HepG2 (cell line): Measurements from ENCODE around the gene TECTB. TPM values are rescaled to one million over a fixed set of nuclear protein-coding genes. Genes with fewer than 3 reads are reported as not detected.

ENCODE experiments used
- ATAC-seq: fragments of 200-7000 bp; cut with Tn5 transposase; 3 replicates; pipeline ENCODE4 v1.9.1; 2020; ENCODE audit warnings: mild to moderate bottlenecking, moderate library complexity
- BruUV-seq: library from RNA; stranded (reverse); fragments of 400-500 nt; replicated peaks from 2 replicates; lab custom pipeline; 2021; lab: Mats Ljungman, UMichigan
- CTCF ChIA-PET: fragments of 300-600 bp; formaldehyde crosslinking; extraction: SDS; loops from one replicate; lab custom pipeline; 2021; ENCODE audit warnings: low total read pairs, inconsistent platforms, low intra/inter-chr PET ratio; lab: Yijun Ruan, JAX
- POLR2A ChIA-PET: fragments of 350-600 bp; sonication (Branson Sonifier 250); formaldehyde crosslinking; loops from one replicate; lab custom pipeline; 2020; ENCODE audit warnings: antibody characterized with exemption, inconsistent platforms; lab: Yijun Ruan, JAX
- DNase-seq: peaks from one replicate; pipeline ENCODE4 v3.0.0-alpha.2; 2015; ENCODE audit warnings: low spot score
- FAIRE-seq: peaks from 3 replicates; lab custom pipeline; 2011; peaks lifted over from hg19 to GRCh38; lab: Jason Lieb, UNC
- H2AFZ ChIP-seq: one replicate; pipeline ENCODE4 v1.6.1; 2011; ENCODE audit warnings: low read length, inconsistent platforms
- H3K27ac ChIP-seq: fragments of 300-600 bp; 3 replicates; pipeline ENCODE4 v1.8.0; 2011; ENCODE audit warnings: mixed run types, mild to moderate bottlenecking, mixed read lengths, low read length, inconsistent platforms; ENCODE audit not compliant: insufficient read depth; ENCODE audit errors: extremely low read length
- H3K27me3 ChIP-seq, 2 experiments: fragments of 200-600 bp in 1 of 2; 2 replicates in 1 of 2; 3 replicates in 1 of 2; pipeline versions ENCODE4 v1.6.0 to v1.8.0; 2011; ENCODE audit warnings: low read length in 2 of 2, mild to moderate bottlenecking in 2 of 2, moderate library complexity in 2 of 2, inconsistent platforms in 1 of 2; ENCODE audit not compliant: insufficient read depth in 2 of 2, control insufficient read depth in 1 of 2
- H3K36me3 ChIP-seq, 2 experiments: fragments of 200-600 bp in 1 of 2; replicated peaks in 1 of 2; 2 replicates in 1 of 2; 3 replicates in 1 of 2; pipeline versions ENCODE4 v1.5.1 to v1.8.0; 2011; ENCODE audit warnings: low read length in 2 of 2, inconsistent platforms in 1 of 2; ENCODE audit not compliant: insufficient read depth in 2 of 2, control insufficient read depth in 1 of 2
- H3K4me1 ChIP-seq: 2 replicates; pipeline ENCODE4 v1.5.1; 2012; ENCODE audit warnings: low read length, inconsistent platforms; ENCODE audit not compliant: insufficient read depth
- H3K4me2 ChIP-seq: 2 replicates; pipeline ENCODE4 v1.6.0; 2011; ENCODE audit warnings: low read depth, low read length, inconsistent platforms
- H3K4me3 ChIP-seq, 3 experiments: fragments of 200-600 bp in 1 of 3; sonication (generic), shearing (Covaris generic) in 1 of 3; replicated peaks in 1 of 3; 2 replicates each; pipeline ENCODE4 v1.5.1; 2011 to 2016; ENCODE audit warnings: low read length in 3 of 3, inconsistent platforms in 2 of 3, low read depth in 2 of 3, mild to moderate bottlenecking in 2 of 3, control low read depth in 1 of 3, mixed read lengths in 1 of 3; ENCODE audit not compliant: insufficient read depth in 1 of 3
- H3K79me2 ChIP-seq: one replicate; pipeline ENCODE4 v1.6.1; 2011; ENCODE audit warnings: low read length, inconsistent platforms; ENCODE audit not compliant: insufficient read depth
- H3K9ac ChIP-seq: 2 replicates; pipeline ENCODE4 v1.6.0; 2011; ENCODE audit warnings: mild to moderate bottlenecking, low read depth, low read length, inconsistent platforms; ENCODE audit not compliant: insufficient read depth
- H3K9me3 ChIP-seq: 2 replicates; pipeline ENCODE4 v1.5.1; 2012; ENCODE audit warnings: mild to moderate bottlenecking, low read length
- H4K20me1 ChIP-seq: 2 replicates; pipeline ENCODE4 v1.6.0; 2011; ENCODE audit warnings: inconsistent platforms, mild to moderate bottlenecking, low read length, moderate library complexity; ENCODE audit not compliant: insufficient read depth
- E2F5 ChIP-seq: sonication (generic); formaldehyde crosslinking; conservative IDR thresholded peaks from 2 replicates; pipeline ENCODE4 v1.4.0; 2020; ENCODE audit warnings: missing genetic modification reagents
- ELF3 ChIP-seq: IDR thresholded peaks from 2 replicates; pipeline ENCODE4 v1.6.1; 2016; ENCODE audit warnings: missing genetic modification reagents, missing compliant biosample characterization
- GATAD1 ChIP-seq: IDR thresholded peaks from 2 replicates; pipeline ENCODE4 v1.6.1; 2016; ENCODE audit warnings: missing genetic modification reagents, missing compliant biosample characterization
- KDM6A ChIP-seq: IDR thresholded peaks from 2 replicates; pipeline ENCODE4 v1.6.1; 2016; ENCODE audit warnings: low read depth
- NFATC3 ChIP-seq: sonication (generic); formaldehyde crosslinking; IDR thresholded peaks from 2 replicates; pipeline ENCODE4 v1.5.1; 2020; ENCODE audit warnings: mild to moderate bottlenecking, missing genetic modification reagents
- NR3C1 ChIP-seq: sonication (generic); formaldehyde crosslinking; IDR thresholded peaks from 2 replicates; pipeline ENCODE4 v1.4.0; 2020; ENCODE audit warnings: missing genetic modification reagents
- STAT5B ChIP-seq: sonication (generic); formaldehyde crosslinking; IDR thresholded peaks from 2 replicates; pipeline ENCODE4 v1.4.0; 2020; ENCODE audit warnings: missing genetic modification reagents
- TARDBP ChIP-seq: sonication (generic); formaldehyde crosslinking; IDR thresholded peaks from 2 replicates; pipeline ENCODE4 v1.8.0; 2022; ENCODE audit warnings: mild to moderate bottlenecking, missing genetic modification reagents
- TFAP4 ChIP-seq: sonication (generic); IDR thresholded peaks from 2 replicates; pipeline ENCODE4 v1.6.1; 2016; ENCODE audit warnings: low read depth, borderline replicate concordance
- ZBTB14 ChIP-seq: sonication (generic); formaldehyde crosslinking; IDR thresholded peaks from 2 replicates; pipeline ENCODE4 v1.4.0; 2020; ENCODE audit warnings: missing genetic modification reagents
- ZNF18 ChIP-seq: sonication (generic); formaldehyde crosslinking; IDR thresholded peaks from 2 replicates; pipeline ENCODE4 v1.8.0; 2022; ENCODE audit warnings: mild to moderate bottlenecking, missing genetic modification reagents; ENCODE audit not compliant: insufficient replicate concordance
- ZNF24 ChIP-seq: fragments of 450-650 bp; IDR thresholded peaks from 2 replicates; pipeline ENCODE4 v1.6.1; 2017; ENCODE audit warnings: antibody characterized with exemption, mild to moderate bottlenecking
- ZNF510 ChIP-seq: sonication (generic); formaldehyde crosslinking; IDR thresholded peaks from 2 replicates; pipeline ENCODE4 v1.4.0; 2020; ENCODE audit warnings: low read depth, mild to moderate bottlenecking, missing genetic modification reagents
- ZNF547 ChIP-seq: sonication (generic); formaldehyde crosslinking; IDR thresholded peaks from 2 replicates; pipeline ENCODE4 v1.5.1; 2020; ENCODE audit warnings: mild to moderate bottlenecking, missing genetic modification reagents
- ZNF550 ChIP-seq: sonication (generic); formaldehyde crosslinking; IDR thresholded peaks from 2 replicates; pipeline ENCODE4 v1.4.0; 2020; ENCODE audit warnings: mild to moderate bottlenecking, missing genetic modification reagents, borderline replicate concordance
- ZNF816 ChIP-seq: sonication (generic); formaldehyde crosslinking; IDR thresholded peaks from 2 replicates; pipeline ENCODE4 v1.8.0; 2022; ENCODE audit warnings: missing genetic modification reagents, mild to moderate bottlenecking, borderline replicate concordance
- WGBS: methylation state at CpG from one replicate; pipeline ENCODE4 v1.1.6; 2017; ENCODE audit warnings: low lambda C conversion rate; 5-methylcytosine and 5-hydroxymethylcytosine counted together
- in situ Hi-C: cut with HindIII; loops from 2 replicates; pipeline ENCODE4 v1.10.0; 2017; ENCODE audit warnings: low pct_unique_long_range_greater_than_20kb; ENCODE audit not compliant: extremely low pct_ligation_motif_present
- intact Hi-C: fragments of 100-400 bp; cut with micrococcal nuclease; formaldehyde crosslinking; loops from one replicate; pipeline ENCODE4 v1.10.0; 2022; ENCODE audit not compliant: unreplicated experiment
- polyA plus RNA-seq, 8 experiments: library from polyadenylated mRNA; depleted of rRNA in 3 of 8; stranded (reverse) in 7 of 8; unstranded in 1 of 8; fragments of >200 nt; fragmentation: Illumina TruSeq in 4 of 8; extraction: Trizol in 4 of 8; gene quantifications; 2 replicates each; pipeline versions ENCODE4 v1.2.1 to v1.2.3, GENCODE V29; 2011 to 2016; ENCODE audit warnings: low read depth in 4 of 8, missing spikeins in 1 of 8, mixed read lengths in 1 of 8; ENCODE audit not compliant: insufficient read depth in 1 of 8
- total RNA-seq, 5 experiments: library from RNA; depleted of rRNA; stranded (reverse); fragments of >200 nt; fragmentation: Illumina TruSeq; extraction: Trizol; gene quantifications; 2 replicates each; pipeline ENCODE4 v1.2.3, GENCODE V29; 2016; ENCODE audit warnings: low read depth in 1 of 5

The TECTB gene
- total and polyA plus RNA-seq, 2 of the 13 experiments (the other 11 are each of a cell fraction or from before 2014, with no cell fraction given): 0.78 to 1.8 TPM

GRCh38 chr10:112239347-112239746 lies 43.9 kb upstream of the TECTB start:
- H3K4me2 ChIP-seq: no peak overlapping the region
- ATAC-seq: no peak
- in situ Hi-C loops: no loop called here
- DNase-seq: no peak
- no peaks in the 10 kb centered on the region for H3K27me3 ChIP-seq
- no peaks in the 10 kb centered on the region for H3K9me3 ChIP-seq
- no peak overlapping the region for H3K9ac ChIP-seq
- FAIRE-seq: no peak
- no peaks in the 10 kb centered on the region for H4K20me1 ChIP-seq
- BruUV-seq: no TSS peak
- no peaks in the 10 kb centered on the region for H3K36me3 ChIP-seq
- H3K27ac ChIP-seq: no peak overlapping the region
- no peak overlapping the region for H2AFZ ChIP-seq
- intact Hi-C loops: no loop called here
- no peak overlapping the region for H3K4me3 ChIP-seq
- H3K79me2 ChIP-seq: no peaks in the 10 kb centered on the region
- 100% methylated on average over 5 of the region's 5 CpGs for WGBS
- POLR2A ChIA-PET: interaction anchor here (1.6 to 1.8 kb wide), 2 partner anchors 12 to 22 kb away, joined by 4 to 9 read pairs; no protein-coding TSS in a partner anchor
- peaks cover 13% of the 10 kb centered on the region; the same call in 1 of the 2 replicates for H3K4me1 ChIP-seq
- no peak for TF ChIP-seq STAT5B (CRISPR knock-in tag)
- CTCF ChIA-PET: no interaction called here

GRCh38 chr10:112240441-112240840 lies 42.8 kb upstream of the TECTB start:
- Histone ChIP-seq H2AFZ (no peak overlapping the region), H3K9ac (no peak overlapping the region), H4K20me1 (no peaks in the 10 kb centered on the region), H3K27ac (no peak overlapping the region), H3K4me2 (no peak overlapping the region), H3K27me3 (no peaks in the 10 kb centered on the region), H3K9me3 (no peaks in the 10 kb centered on the region), H3K79me2 (no peaks in the 10 kb centered on the region), H3K36me3 (no peaks in the 10 kb centered on the region), H3K4me3 (no peak overlapping the region), H3K4me1 (peaks cover 2% of the 10 kb centered on the region; the same call in 1 of the 2 replicates)
- no TSS peak for BruUV-seq
- intact Hi-C loops (no loop called here), in situ Hi-C loops (no loop called here)
- no peak for DNase-seq
- POLR2A ChIA-PET: interaction anchor here (1.6 to 1.8 kb wide), 2 partner anchors 13 to 20 kb away, joined by 4 to 9 read pairs; no protein-coding TSS in a partner anchor
- no peak for FAIRE-seq
- no peak for ATAC-seq
- 97% methylated on average over 4 of the region's 13 CpGs for WGBS
- CTCF ChIA-PET: no interaction called here
- TF ChIP-seq NFATC3 (CRISPR knock-in tag) (no peak), ZNF24 (no peak), ZNF550 (CRISPR knock-in tag) (no peak), TFAP4 (no peak), ZBTB14 (no peak), E2F5 (CRISPR knock-in tag) (no peak), ZNF510 (CRISPR knock-in tag) (no peak), NR3C1 (CRISPR knock-in tag) (no peak), ZNF816 (CRISPR knock-in tag) (no peak), ELF3 (CRISPR knock-in tag) (no peak), ZNF547 (CRISPR knock-in tag) (no peak), TARDBP (CRISPR knock-in tag) (no peak), KDM6A (no peak), ZNF18 (CRISPR knock-in tag) (no peak), GATAD1 (no peak)
